ENCODE measurements around the gene KDM3B. TPM values are rescaled to one million over a fixed set of nuclear protein-coding genes. Genes with fewer than 3 reads are reported as not detected.

KDM3B gene
- total and polyA plus RNA-seq, 2 experiments from 2014 or later, result 25.8 to 86.6 TPM

- Mint-ChIP-seq H3K4me1 (peaks cover 23% of the 10 kb centered on the region; the same call in 2 of the 3 replicates), H3K36me3 (ENCODE audit: low read depth) (peaks cover 28% of the 10 kb centered on the region), H3K4me3 (peak overlapping the region; percentile 84), H3K27ac (no peak overlapping the region), H3K9me3 (peaks cover 15% of the 10 kb centered on the region; the same call in 2 of the 3 replicates), H3K27me3 (ENCODE audit: insufficient read depth, low read depth, poor library complexity) (peaks cover 50% of the 10 kb centered on the region)
- Histone ChIP-seq H3K4me3 (peak overlapping the region; percentile 94), H3K27ac (ENCODE audit: low read depth) (no peak overlapping the region), H3K79me2 (replicated peaks; ENCODE audit: insufficient read depth) (no peaks in the 10 kb centered on the region), H3K27me3 (ENCODE audit: insufficient read depth) (peaks cover 26% of the 10 kb centered on the region), H3K9me2 (ENCODE audit: insufficient read depth) (no peaks in the 10 kb centered on the region), H4K20me1 (replicated peaks; ENCODE audit: insufficient read depth) (peaks cover 14% of the 10 kb centered on the region; the same call in 1 of the 2 replicates), H3K4me2 (peak overlapping the region; percentile 96), H3K36me3 (ENCODE audit: insufficient read depth) (0 out of 2 replicates have a peak, but pooled peaks cover 3% of the 10 kb centered on the region), H2AFZ (no peak overlapping the region), H3K4me1 (ENCODE audit: insufficient read depth) (no peaks in the 10 kb centered on the region; the same call in 1 of the 2 replicates), H3F3A (replicated peaks; ENCODE audit: low read depth) (peaks cover 9% of the 10 kb centered on the region)
- no peak for TF ChIP-seq NANOG (IDR thresholded peaks at IDR 0.05; ENCODE audit: borderline replicate concordance)
- no peak for TF ChIP-seq CREB1 (CRISPR knock-in tag; IDR thresholded peaks at IDR 0.05; ENCODE audit: low read depth)
- no peak for TF ChIP-seq ZNF331 (CRISPR knock-in tag; IDR thresholded peaks at IDR 0.05; ENCODE audit: low read depth)
- no peak for TF ChIP-seq STAT1 (IDR thresholded peaks at IDR 0.05; ENCODE audit: unreplicated experiment)
- TF ChIP-seq EZH2 (IDR thresholded peaks at IDR 0.05; ENCODE audit: low read depth, unreplicated experiment), result no peak
- no peak for TF ChIP-seq POLR2AphosphoS5 (IDR thresholded peaks at IDR 0.05; ENCODE audit: low read depth)
- no peak for TF ChIP-seq JUNB (IDR thresholded peaks at IDR 0.05; ENCODE audit: unreplicated experiment)
- TF ChIP-seq EZH2phosphoT487 (IDR thresholded peaks at IDR 0.05; ENCODE audit: unreplicated experiment), result no peak
- no peak for TF ChIP-seq REST (IDR thresholded peaks at IDR 0.05; ENCODE audit: unreplicated experiment)
- TF ChIP-seq ETS1 (IDR thresholded peaks at IDR 0.05), result no peak
- TF ChIP-seq ZNF114 (CRISPR knock-in tag; IDR thresholded peaks at IDR 0.05), result no peak
- TF ChIP-seq ZNF462 (CRISPR knock-in tag; IDR thresholded peaks at IDR 0.05), result no peak
- TF ChIP-seq CTCF (conservative IDR thresholded peaks at IDR 0.05; ENCODE audit: low read depth in 2 of 2), result no peak
- no peak for ATAC-seq
- no peak for DNase-seq (ENCODE audit: low spot score)
Measured at GRCh38 chr5:138466900-138467710, 114.6 kb downstream of the KDM3B start.

Measured in GM23338 (cell line).